ENCODE data around the gene C1QA. TPM values are rescaled to one million over a fixed set of nuclear protein-coding genes. Genes with fewer than 3 reads are reported as not detected.

C1QA gene
- total and polyA plus RNA-seq, 2 of the 13 experiments (the other 11 are each of a cell fraction or from before 2014, with no cell fraction given), result not detected

DNA sequence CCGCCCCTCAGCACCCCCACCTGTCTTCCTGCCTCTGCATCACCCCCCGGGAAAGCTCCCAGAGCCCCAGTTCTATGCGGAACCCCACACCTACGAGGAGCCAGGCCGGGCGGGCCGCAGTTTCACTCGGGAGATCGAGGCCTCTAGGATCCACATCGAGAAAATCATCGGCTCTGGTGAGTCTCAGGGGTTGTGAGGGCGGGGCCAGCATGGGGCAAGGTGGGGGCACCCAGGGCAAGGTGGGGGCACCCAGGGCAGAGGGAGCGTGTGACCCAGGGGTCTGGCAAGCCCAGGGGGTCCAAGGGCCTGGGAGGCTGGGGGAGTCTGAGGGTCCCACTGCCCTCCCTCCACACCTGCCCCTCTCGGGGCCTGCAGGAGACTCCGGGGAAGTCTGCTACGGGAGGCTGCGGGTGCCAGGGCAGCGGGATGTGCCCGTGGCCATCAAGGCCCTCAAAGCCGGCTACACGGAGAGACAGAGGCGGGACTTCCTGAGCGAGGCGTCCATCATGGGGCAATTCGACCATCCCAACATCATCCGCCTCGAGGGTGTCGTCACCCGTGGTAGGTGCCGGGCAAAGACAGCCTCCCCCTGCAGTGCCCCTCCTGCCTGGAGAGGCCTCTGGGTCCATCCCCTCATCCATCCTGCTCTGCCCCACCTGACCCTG, 39.0 kb upstream of the C1QA start:
- BruUV-seq (replicated peaks), result no TSS peak
- intact Hi-C loops (cut with micrococcal nuclease; ENCODE audit: unreplicated experiment) (no loop called here), in situ Hi-C loops (cut with HindIII; ENCODE audit: extremely low pct_ligation_motif_present, low pct_unique_long_range_greater_than_20kb) (no loop called here)
- DNase-seq (ENCODE audit: low spot score) (no peak), ATAC-seq (no peak), FAIRE-seq (no peak)
- H3K4me1 ChIP-seq (ENCODE audit: insufficient read depth, low read length), result no peaks in the 10 kb centered on the region
- no peaks in the 10 kb centered on the region for H3K36me3 ChIP-seq (replicated peaks in 1 of 2; ENCODE audit: control insufficient read depth in 1 of 2, insufficient read depth in 2 of 2, low read length in 2 of 2)
- H3K79me2 ChIP-seq (ENCODE audit: insufficient read depth, low read length), result no peaks in the 10 kb centered on the region
- no peak overlapping the region for H3K4me2 ChIP-seq (ENCODE audit: low read depth, low read length)
- peaks cover 21 to 77% of the 10 kb centered on the region in 2 experiments; a peak in 4 of 5 replicates for H3K27me3 ChIP-seq (ENCODE audit: control insufficient read depth in 1 of 2, insufficient read depth in 2 of 2, low read length in 2 of 2)
- TF ChIP-seq, protein P1, sequence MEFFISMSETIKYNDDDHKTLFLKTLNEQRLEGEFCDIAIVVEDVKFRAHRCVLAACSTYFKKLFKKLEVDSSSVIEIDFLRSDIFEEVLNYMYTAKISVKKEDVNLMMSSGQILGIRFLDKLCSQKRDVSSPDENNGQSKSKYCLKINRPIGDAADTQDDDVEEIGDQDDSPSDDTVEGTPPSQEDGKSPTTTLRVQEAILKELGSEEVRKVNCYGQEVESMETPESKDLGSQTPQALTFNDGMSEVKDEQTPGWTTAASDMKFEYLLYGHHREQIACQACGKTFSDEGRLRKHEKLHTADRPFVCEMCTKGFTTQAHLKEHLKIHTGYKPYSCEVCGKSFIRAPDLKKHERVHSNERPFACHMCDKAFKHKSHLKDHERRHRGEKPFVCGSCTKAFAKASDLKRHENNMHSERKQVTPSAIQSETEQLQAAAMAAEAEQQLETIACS (CRISPR knock-in tag; IDR thresholded peaks at IDR 0.05), result no peak
- ChIA-PET POLR2A (no interaction called here), CTCF (ENCODE audit: low intra/inter-chr PET ratio, low total read pairs) (no interaction called here)
- no peaks in the 10 kb centered on the region for H3K9me3 ChIP-seq (ENCODE audit: low read length)
- H3K27ac ChIP-seq (ENCODE audit: extremely low read length, insufficient read depth, low read length), result no peak overlapping the region
- H3K9ac ChIP-seq (ENCODE audit: insufficient read depth, low read depth, low read length), result no peak overlapping the region
- 47% methylated on average over 12 of the region's 30 CpGs for WGBS (ENCODE audit: low lambda C conversion rate)
- no peak overlapping the region for H2AFZ ChIP-seq (ENCODE audit: low read length)
- no peak overlapping the region for H3K4me3 ChIP-seq (replicated peaks in 1 of 3; ENCODE audit: insufficient read depth in 1 of 3, low read depth in 2 of 3, low read length in 3 of 3)
- H4K20me1 ChIP-seq (ENCODE audit: insufficient read depth, low read length), result no peaks in the 10 kb centered on the region

DNA sequence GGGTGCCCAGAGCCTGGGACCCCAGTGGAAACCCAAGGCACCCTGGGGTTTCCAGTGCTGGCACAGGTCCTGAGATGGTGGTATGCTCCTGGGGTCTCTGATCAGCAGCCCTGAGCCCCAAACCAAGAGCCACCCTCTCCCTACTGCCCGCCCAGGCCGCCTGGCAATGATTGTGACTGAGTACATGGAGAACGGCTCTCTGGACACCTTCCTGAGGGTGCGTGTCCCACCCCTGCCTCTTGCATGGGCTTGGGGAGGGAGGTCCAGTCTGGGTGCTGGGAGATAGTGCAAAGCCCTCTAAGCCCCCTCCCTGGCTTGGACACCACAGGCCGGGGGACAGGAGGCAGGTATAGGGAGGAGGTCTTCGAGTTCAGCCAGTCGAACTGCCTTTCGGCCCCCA, 38.4 kb upstream of the C1QA start:
- H3K4me3 ChIP-seq (replicated peaks in 1 of 3; ENCODE audit: insufficient read depth in 1 of 3, low read depth in 2 of 3, low read length in 3 of 3), result no peak overlapping the region
- intact Hi-C loops (cut with micrococcal nuclease; ENCODE audit: unreplicated experiment), result no loop called here
- H3K27ac ChIP-seq (ENCODE audit: extremely low read length, insufficient read depth, low read length), result no peak overlapping the region
- no peak for DNase-seq (ENCODE audit: low spot score)
- H3K36me3 ChIP-seq (replicated peaks in 1 of 2; ENCODE audit: control insufficient read depth in 1 of 2, insufficient read depth in 2 of 2, low read length in 2 of 2), result no peaks in the 10 kb centered on the region
- no peaks in the 10 kb centered on the region for H4K20me1 ChIP-seq (ENCODE audit: insufficient read depth, low read length)
- TF ChIP-seq MAFG (CRISPR knock-in tag; IDR thresholded peaks at IDR 0.05) (no peak), RELA (CRISPR knock-in tag; IDR thresholded peaks at IDR 0.05) (no peak), SMAD9 (CRISPR knock-in tag; IDR thresholded peaks at IDR 0.05) (no peak), ZNF317 (CRISPR knock-in tag; IDR thresholded peaks at IDR 0.05) (no peak), JARID2 (CRISPR knock-in tag; IDR thresholded peaks at IDR 0.05; ENCODE audit: insufficient replicate concordance) (no peak), KLF9 (CRISPR knock-in tag; IDR thresholded peaks at IDR 0.05; ENCODE audit: low read depth) (no peak), HNRNPK (IDR thresholded peaks at IDR 0.05; ENCODE audit: low read depth, low read length, poor library complexity, severe bottlenecking) (no peak)
- TF ChIP-seq, protein P2, sequence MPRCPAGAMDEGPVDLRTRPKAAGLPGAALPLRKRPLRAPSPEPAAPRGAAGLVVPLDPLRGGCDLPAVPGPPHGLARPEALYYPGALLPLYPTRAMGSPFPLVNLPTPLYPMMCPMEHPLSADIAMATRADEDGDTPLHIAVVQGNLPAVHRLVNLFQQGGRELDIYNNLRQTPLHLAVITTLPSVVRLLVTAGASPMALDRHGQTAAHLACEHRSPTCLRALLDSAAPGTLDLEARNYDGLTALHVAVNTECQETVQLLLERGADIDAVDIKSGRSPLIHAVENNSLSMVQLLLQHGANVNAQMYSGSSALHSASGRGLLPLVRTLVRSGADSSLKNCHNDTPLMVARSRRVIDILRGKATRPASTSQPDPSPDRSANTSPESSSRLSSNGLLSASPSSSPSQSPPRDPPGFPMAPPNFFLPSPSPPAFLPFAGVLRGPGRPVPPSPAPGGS (CRISPR knock-in tag; IDR thresholded peaks at IDR 0.05), result no peak
- TF ChIP-seq, protein P3, sequence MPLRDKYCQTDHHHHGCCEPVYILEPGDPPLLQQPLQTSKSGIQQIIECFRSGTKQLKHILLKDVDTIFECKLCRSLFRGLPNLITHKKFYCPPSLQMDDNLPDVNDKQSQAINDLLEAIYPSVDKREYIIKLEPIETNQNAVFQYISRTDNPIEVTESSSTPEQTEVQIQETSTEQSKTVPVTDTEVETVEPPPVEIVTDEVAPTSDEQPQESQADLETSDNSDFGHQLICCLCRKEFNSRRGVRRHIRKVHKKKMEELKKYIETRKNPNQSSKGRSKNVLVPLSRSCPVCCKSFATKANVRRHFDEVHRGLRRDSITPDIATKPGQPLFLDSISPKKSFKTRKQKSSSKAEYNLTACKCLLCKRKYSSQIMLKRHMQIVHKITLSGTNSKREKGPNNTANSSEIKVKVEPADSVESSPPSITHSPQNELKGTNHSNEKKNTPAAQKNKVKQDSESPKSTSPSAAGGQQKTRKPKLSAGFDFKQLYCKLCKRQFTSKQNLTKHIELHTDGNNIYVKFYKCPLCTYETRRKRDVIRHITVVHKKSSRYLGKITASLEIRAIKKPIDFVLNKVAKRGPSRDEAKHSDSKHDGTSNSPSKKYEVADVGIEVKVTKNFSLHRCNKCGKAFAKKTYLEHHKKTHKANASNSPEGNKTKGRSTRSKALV (CRISPR knock-in tag; IDR thresholded peaks at IDR 0.05), result no peak
- TF ChIP-seq, protein P4, sequence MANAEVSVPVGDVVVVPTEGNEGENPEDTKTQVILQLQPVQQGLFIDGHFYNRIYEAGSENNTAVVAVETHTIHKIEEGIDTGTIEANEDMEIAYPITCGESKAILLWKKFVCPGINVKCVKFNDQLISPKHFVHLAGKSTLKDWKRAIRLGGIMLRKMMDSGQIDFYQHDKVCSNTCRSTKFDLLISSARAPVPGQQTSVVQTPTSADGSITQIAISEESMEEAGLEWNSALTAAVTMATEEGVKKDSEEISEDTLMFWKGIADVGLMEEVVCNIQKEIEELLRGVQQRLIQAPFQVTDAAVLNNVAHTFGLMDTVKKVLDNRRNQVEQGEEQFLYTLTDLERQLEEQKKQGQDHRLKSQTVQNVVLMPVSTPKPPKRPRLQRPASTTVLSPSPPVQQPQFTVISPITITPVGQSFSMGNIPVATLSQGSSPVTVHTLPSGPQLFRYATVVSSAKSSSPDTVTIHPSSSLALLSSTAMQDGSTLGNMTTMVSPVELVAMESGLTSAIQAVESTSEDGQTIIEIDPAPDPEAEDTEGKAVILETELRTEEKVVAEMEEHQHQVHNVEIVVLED (CRISPR knock-in tag; IDR thresholded peaks at IDR 0.05; ENCODE audit: borderline replicate concordance), result no peak
- H3K9me3 ChIP-seq (ENCODE audit: low read length), result no peaks in the 10 kb centered on the region
- H3K9ac ChIP-seq (ENCODE audit: insufficient read depth, low read depth, low read length), result no peak overlapping the region
- peaks cover 23 to 79% of the 10 kb centered on the region in 2 experiments; a peak in 4 of 5 replicates for H3K27me3 ChIP-seq (ENCODE audit: control insufficient read depth in 1 of 2, insufficient read depth in 2 of 2, low read length in 2 of 2)
- FAIRE-seq, result no peak
- no CpG with 5 or more reads among the region's 8 CpGs for WGBS (ENCODE audit: low lambda C conversion rate)
- ChIA-PET POLR2A (no interaction called here), CTCF (ENCODE audit: low intra/inter-chr PET ratio, low total read pairs) (no interaction called here)
- in situ Hi-C loops (cut with HindIII; ENCODE audit: extremely low pct_ligation_motif_present, low pct_unique_long_range_greater_than_20kb), result no loop called here
- no peaks in the 10 kb centered on the region for H3K4me1 ChIP-seq (ENCODE audit: insufficient read depth, low read length)
- no peak overlapping the region for H3K4me2 ChIP-seq (ENCODE audit: low read depth, low read length)
- ATAC-seq, result no peak
- no TSS peak for BruUV-seq (replicated peaks)
- no peaks in the 10 kb centered on the region for H3K79me2 ChIP-seq (ENCODE audit: insufficient read depth, low read length)
- H2AFZ ChIP-seq (ENCODE audit: low read length), result no peak overlapping the region

Data from HepG2 (cell line).